ENCODE measurements around the gene SPATA19. TPM values are rescaled to one million over a fixed set of nuclear protein-coding genes. Genes with fewer than 3 reads are reported as not detected.

Gene SPATA19, protein sequence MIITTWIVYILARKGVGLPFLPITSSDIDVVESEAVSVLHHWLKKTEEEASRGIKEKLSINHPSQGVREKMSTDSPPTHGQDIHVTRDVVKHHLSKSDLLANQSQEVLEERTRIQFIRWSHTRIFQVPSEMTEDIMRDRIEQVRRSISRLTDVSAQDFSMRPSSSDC
- not detected for total RNA-seq

DNA sequence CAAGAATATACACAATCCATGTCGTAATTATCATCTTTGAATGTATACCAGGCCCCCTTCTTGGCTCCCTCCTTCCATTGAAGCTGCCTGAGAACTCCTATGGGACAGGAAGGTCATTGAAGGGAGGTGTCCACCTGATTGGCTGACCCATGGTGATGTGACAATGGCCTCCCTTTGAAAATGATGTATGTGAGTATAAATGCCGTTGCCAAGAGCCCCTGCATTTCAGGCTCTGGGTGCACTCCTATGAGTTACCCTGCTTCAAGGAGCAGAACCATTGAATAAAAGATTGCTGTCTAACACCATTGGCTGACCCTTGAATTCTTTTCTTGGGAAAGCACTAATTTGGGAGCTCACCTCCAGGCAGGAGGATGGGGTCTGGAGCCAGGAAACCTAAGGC lies at the start of gene SPATA19:
Gene SPATA19, minus strand, starts transcription at position 101 of the 400 bp plus-strand sequence. Its CDS starts 67 bp downstream, at position 34.
- H3K4me3 Mint-ChIP-seq: no peak within 1 kb of the TSS
- H3K36me3 Mint-ChIP-seq: no peaks in the 10 kb centered on the region
- H3K9me3 Mint-ChIP-seq (ENCODE audit: low read depth): no peaks in the 10 kb centered on the region
- H3K27ac Mint-ChIP-seq: no peak within 1 kb of the TSS
- ATAC-seq (no peak), DNase-seq (no peak)
- peaks cover 25% of the 10 kb centered on the region for H3K27me3 Mint-ChIP-seq
- no peaks in the 10 kb centered on the region for H3K4me1 Mint-ChIP-seq
- CTCF ChIA-PET: no interaction called here

DNA sequence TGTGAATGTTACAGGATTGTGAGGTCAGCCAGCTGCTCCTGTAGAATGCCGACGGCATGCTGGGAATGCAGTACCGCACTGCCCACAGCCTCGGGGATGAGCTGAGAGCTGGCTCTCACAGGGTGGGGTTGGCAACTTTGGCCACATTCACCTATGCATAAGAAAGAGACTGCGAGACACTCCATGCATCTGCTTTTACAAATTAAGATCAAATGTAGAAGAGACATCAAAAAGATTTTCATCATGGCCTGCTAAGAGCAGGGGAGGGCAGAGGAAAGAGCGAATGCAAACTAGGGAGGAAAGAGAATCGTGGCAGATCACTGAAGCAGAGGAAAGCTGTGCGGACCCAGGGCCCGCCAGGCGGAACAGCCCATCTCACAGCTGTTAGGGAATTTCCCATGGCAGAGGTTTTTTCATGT lies 49.8 kb upstream of the SPATA19 start:
- Mint-ChIP-seq H3K4me3 (no peak overlapping the region), H3K27ac (no peak overlapping the region), H3K4me1 (peaks cover 8% of the 10 kb centered on the region), H3K36me3 (peaks cover 2% of the 10 kb centered on the region), H3K27me3 (no peaks in the 10 kb centered on the region), H3K9me3 (ENCODE audit: low read depth) (no peaks in the 10 kb centered on the region)
- peak; percentile 4 for DNase-seq
- CTCF ChIA-PET: no interaction called here
- no peak for ATAC-seq

DNA sequence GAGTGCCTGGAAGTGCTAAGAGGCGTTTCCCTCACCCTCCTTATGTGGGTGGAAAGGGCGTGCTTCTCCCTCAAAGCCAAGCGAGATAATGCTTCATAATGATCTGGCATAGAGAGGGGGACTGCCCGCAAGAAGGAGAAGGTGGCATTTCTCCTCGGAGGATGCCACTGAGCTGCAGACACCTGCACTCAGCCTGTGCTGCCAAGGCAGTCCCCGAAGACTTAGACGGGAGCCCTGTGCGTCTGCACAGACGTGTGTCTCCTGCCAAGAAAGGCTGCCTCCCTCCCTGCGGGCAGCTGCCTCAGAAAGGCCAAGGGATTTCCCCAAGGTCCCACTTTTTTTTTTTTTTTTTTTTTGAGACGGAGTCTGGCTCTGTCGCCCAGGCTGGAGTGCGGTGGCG lies 48.1 kb upstream of the SPATA19 start:
- CTCF ChIA-PET: no interaction called here
- ATAC-seq: no peak
- Mint-ChIP-seq H3K36me3 (peaks cover 2% of the 10 kb centered on the region), H3K27me3 (peaks cover 3% of the 10 kb centered on the region), H3K4me3 (no peak overlapping the region), H3K4me1 (peaks cover 3% of the 10 kb centered on the region), H3K27ac (no peak overlapping the region), H3K9me3 (ENCODE audit: low read depth) (no peaks in the 10 kb centered on the region)
- no peak for DNase-seq

DNA sequence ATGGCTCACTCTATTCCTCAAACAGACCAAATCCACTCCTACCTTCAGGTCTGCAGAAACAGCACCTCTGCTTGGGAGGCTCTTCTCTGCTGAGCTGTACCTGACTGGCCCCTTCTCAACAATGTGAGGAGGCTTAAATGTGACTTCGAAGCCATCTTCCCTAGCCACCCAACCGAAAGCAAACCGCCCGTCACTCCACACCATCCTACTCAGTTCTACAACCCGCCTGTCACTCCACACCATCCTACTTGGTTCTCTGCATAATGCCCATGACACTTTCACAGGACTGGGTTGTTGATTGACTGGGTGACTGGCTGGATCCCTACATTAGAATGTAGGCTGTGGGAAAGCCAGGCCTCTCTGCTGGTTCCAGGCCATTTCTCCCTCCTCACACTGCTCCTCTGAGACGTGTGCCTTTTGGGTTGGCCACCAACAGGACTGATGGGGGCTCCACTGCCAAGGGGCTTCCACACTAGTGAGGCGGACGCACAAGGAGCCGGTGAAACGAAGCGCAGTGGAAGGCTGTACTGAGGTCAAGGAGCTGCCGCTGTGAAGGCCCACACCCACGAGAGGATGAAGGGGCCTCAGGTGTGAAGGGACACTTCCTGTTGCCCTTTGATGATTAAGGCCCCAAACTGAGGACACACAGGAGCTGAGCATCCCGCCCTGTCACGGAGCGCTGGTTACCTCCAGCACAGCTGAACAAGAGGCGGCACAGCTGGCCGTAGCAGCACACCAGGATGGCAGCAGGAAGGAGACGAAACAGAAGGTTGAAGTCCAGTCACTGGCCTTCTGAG lies 47.5 kb upstream of the SPATA19 start:
- Mint-ChIP-seq H3K27me3 (peaks cover 4% of the 10 kb centered on the region), H3K4me3 (no peak overlapping the region), H3K36me3 (no peaks in the 10 kb centered on the region), H3K27ac (no peak overlapping the region), H3K4me1 (no peaks in the 10 kb centered on the region), H3K9me3 (ENCODE audit: low read depth) (no peaks in the 10 kb centered on the region)
- ATAC-seq: no peak
- CTCF ChIA-PET: no interaction called here
- DNase-seq: peak; percentile 39

DNA sequence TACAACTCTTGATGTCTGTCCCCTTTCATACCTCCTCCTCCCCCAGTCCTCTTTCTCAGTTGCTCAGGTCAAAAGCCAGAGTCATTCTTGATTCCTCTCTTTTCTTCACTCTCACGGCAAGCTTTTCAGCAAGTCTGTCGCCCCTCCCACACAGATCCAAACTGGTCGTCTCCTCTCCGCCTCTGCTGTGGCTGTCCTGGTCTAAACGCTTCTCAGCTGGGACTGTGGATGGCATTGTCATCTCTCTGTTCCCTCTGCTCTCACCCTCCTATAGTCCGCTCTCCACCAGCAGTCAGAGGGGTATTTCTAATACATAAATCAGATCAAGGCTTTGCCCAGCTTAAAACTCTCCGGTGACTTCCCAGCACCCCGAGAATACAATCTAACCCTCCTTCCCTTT lies 46.8 kb upstream of the SPATA19 start:
- H3K27ac Mint-ChIP-seq: no peak overlapping the region
- no peak for ATAC-seq

DNA sequence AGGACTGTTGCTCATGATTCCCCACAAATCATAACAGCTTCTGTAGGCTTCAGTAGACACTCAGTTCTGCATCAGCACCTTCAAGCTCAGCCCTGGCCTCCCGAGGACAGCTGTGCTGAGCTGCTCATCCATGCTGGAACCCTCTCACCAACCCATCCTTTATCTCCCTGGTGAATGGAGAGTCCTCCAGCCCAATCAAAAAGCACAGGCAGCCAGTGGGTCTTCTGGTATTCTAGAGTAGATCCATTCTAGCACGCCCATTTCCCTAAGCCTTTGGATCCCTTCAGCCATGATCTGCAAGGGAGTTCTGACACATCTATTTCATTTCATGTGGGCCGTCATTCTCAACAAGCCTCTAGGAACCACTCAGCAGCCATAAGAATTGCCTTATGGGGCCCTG lies 44.6 kb upstream of the SPATA19 start:
- DNase-seq (peak; percentile 3), ATAC-seq (no peak)
- CTCF ChIA-PET: no interaction called here
- Mint-ChIP-seq H3K9me3 (ENCODE audit: low read depth) (no peaks in the 10 kb centered on the region), H3K4me3 (no peak overlapping the region), H3K4me1 (no peaks in the 10 kb centered on the region), H3K27me3 (peaks cover 4% of the 10 kb centered on the region), H3K36me3 (no peaks in the 10 kb centered on the region), H3K27ac (no peak overlapping the region)

More for the DNA sequence above, 46.8 kb upstream of the SPATA19 start:
- H3K4me3 Mint-ChIP-seq: no peak overlapping the region
- H3K4me1 Mint-ChIP-seq: no peaks in the 10 kb centered on the region
- peaks cover 4% of the 10 kb centered on the region for H3K27me3 Mint-ChIP-seq
- H3K36me3 Mint-ChIP-seq: no peaks in the 10 kb centered on the region
- CTCF ChIA-PET: no interaction called here
- no peaks in the 10 kb centered on the region for H3K9me3 Mint-ChIP-seq (ENCODE audit: low read depth)
- DNase-seq: peak; percentile 4

DNA sequence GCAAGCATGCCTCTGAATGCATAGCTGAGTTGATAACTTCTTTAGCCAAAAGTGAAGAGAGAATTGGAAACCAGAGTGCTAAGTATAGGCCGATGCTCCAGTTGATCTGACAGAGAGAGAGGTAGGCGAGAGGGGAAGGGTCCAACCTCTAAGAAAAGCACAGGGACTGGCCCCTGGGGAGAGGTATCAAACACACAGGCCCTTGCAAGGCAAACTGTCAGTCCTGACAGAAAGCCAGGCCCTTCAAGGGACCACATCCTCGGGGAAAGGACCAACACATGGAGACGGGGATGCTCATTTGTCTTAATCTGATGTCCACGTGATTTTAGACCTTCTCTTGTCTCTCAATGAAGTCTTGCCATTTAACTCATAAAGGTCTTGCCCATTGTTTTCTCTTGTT lies 43.9 kb upstream of the SPATA19 start:
- DNase-seq: peak; percentile 25
- no peaks in the 10 kb centered on the region for H3K4me1 Mint-ChIP-seq
- CTCF ChIA-PET: no interaction called here
- no peak overlapping the region for H3K4me3 Mint-ChIP-seq
- H3K9me3 Mint-ChIP-seq (ENCODE audit: low read depth): no peaks in the 10 kb centered on the region
- no peaks in the 10 kb centered on the region for H3K36me3 Mint-ChIP-seq
- H3K27ac Mint-ChIP-seq: no peak overlapping the region
- ATAC-seq: no peak
- H3K27me3 Mint-ChIP-seq: peaks cover 9% of the 10 kb centered on the region

DNA sequence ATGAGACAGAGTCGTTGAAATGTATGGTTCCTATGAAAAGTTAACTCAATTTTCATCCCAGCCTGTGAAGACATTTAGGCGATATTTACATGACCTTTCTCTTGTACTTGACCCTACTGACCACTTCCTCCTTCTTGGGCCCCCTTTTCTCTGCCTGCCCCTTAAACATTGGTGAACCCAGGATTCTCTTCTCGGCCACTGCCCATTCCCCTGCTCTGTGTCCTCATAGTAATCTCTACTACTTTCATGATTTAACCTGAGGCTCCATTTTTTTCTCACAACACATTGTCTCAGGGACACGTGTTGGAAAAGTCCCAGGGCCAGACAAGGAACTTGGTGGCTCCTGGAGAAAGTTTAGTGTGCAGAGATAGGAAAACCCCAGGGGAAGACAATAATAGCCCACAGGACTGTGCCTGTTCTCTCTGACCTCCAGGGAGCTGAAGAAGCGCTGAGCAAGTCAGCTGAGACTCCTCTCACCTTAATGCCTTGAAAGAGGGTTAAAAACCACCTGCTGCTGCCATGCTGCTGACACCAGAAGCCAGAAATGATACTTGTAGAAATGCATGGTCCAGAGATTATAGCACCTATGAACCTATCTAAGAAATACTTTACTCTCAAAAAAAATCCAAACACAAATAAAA lies 42.5 kb upstream of the SPATA19 start:
- CTCF ChIA-PET: no interaction called here
- H3K27me3 Mint-ChIP-seq: peaks cover 17% of the 10 kb centered on the region
- no peak overlapping the region for H3K27ac Mint-ChIP-seq
- ATAC-seq (no peak), DNase-seq (no peak)
- H3K4me1 Mint-ChIP-seq: no peaks in the 10 kb centered on the region
- H3K4me3 Mint-ChIP-seq: no peak overlapping the region
- H3K9me3 Mint-ChIP-seq (ENCODE audit: low read depth): no peaks in the 10 kb centered on the region
- no peaks in the 10 kb centered on the region for H3K36me3 Mint-ChIP-seq

DNA sequence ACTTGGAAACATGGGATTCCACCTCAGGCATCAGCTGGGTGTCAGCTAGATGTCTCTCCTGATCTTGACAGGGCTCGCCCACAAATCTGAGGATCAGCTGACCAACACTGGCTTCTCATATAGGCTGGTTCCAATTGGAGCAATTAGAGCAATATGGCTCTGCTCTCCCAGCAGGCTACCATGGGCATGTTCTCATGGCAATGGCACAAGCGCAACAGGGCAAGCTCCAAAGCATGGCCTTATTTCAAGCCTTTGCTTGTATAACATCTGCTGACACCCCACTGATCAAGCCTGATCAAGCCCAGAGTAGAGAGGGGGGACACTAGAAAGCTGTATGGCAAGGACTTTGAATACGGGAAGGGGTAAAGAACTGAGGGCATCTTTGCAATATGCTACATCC lies 40.7 kb upstream of the SPATA19 start:
- Mint-ChIP-seq H3K27me3 (peaks cover 21% of the 10 kb centered on the region), H3K4me1 (no peaks in the 10 kb centered on the region), H3K27ac (no peak overlapping the region), H3K9me3 (ENCODE audit: low read depth) (no peaks in the 10 kb centered on the region), H3K36me3 (no peaks in the 10 kb centered on the region), H3K4me3 (no peak overlapping the region)
- ATAC-seq (no peak), DNase-seq (no peak)
- CTCF ChIA-PET: no interaction called here

DNA sequence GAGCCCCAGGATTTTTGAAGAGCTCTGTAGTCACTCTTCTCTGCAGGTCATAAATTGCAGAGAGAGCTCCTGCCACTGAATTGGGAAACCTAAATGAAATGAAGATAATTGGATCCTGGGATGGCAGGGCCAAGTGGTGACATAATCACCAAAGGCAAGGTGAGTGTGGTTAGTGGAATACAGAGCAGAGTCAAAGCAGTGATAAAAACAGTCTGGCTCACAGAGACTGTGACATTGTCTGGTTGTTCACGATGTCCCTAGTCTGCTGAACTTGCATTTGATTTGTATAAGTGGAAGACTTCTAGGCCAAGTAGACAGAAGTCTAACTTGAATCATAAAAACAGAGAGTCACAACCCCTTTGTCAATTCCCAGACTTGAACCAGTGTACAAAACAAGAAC lies 26.8 kb upstream of the SPATA19 start:
- H3K9me3 Mint-ChIP-seq (ENCODE audit: low read depth): no peaks in the 10 kb centered on the region
- DNase-seq: no peak
- no peak for ATAC-seq
- no peaks in the 10 kb centered on the region for H3K36me3 Mint-ChIP-seq
- no peak overlapping the region for H3K27ac Mint-ChIP-seq
- H3K4me3 Mint-ChIP-seq: no peak overlapping the region
- no peaks in the 10 kb centered on the region for H3K4me1 Mint-ChIP-seq
- CTCF ChIA-PET: no interaction called here
- peaks cover 15% of the 10 kb centered on the region for H3K27me3 Mint-ChIP-seq

DNA sequence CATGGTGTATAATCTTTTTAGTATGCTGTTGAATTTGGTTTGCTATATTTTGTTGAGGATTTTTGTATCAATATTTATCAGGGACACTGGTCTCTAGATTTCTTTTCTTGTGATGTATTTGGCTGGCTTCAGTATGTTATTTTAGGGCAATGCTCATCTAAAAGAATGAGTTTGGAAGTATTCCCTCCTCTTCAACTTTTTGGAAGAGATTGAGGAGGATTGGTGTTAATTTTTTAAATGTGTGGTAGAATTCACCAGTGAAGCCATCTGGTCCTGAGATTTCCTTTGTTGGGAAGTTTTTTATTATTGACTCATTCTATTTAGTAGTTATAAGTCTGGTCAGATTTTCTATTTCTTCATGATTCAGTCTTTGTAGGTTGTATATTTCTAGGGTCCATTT lies 22.1 kb upstream of the SPATA19 start:
- CTCF ChIA-PET: no interaction called here
- Mint-ChIP-seq H3K4me1 (no peaks in the 10 kb centered on the region), H3K9me3 (ENCODE audit: low read depth) (no peaks in the 10 kb centered on the region), H3K36me3 (no peaks in the 10 kb centered on the region), H3K27ac (no peak overlapping the region), H3K27me3 (peaks cover 21% of the 10 kb centered on the region), H3K4me3 (no peak overlapping the region)
- ATAC-seq (no peak), DNase-seq (no peak)

DNA sequence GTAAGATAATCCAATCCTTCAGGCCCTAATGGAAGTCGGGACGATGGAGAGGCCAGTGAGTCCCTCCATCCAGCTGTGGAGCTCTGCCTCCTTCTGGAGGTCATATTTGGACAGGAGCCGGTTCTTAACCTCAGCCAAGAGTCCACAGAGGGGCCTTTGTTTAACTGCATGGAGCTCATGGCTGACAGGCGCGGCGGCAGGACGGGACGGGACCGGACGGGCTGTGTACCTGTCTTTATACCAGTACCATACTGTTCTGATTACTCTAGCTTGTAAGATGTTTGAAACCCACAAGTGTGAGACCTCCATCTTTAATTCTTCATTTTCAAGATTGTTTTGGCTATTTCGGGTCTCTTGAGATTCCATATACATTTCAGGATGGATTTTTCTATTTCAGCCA lies 20.2 kb upstream of the SPATA19 start:
- Mint-ChIP-seq H3K4me1 (no peaks in the 10 kb centered on the region), H3K27ac (no peak overlapping the region), H3K4me3 (no peak overlapping the region), H3K36me3 (no peaks in the 10 kb centered on the region), H3K27me3 (peaks cover 30% of the 10 kb centered on the region), H3K9me3 (ENCODE audit: low read depth) (no peaks in the 10 kb centered on the region)
- CTCF ChIA-PET: no interaction called here
- no peak for ATAC-seq
- no peak for DNase-seq

DNA sequence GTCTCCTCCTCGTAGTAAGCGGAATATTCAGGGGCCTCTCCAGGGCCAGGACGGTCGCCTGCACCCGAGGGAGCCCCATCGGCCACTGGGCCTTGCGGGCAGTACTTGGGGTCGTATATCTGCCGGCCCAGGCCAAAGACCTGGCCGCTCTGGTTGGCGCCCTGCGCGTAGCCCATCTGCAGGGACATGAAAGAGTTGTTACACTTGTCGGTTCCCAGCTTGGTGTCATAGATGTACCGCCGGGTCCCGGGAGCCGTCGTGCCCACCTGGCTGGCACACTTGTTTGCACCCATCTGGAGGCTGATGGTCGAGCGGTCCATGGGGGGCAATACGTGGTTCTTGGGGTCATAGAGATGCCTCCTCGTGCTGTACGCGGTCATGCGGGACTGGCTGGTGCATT lies 19.4 kb upstream of the SPATA19 start:
- Mint-ChIP-seq H3K36me3 (no peaks in the 10 kb centered on the region), H3K27ac (no peak overlapping the region), H3K9me3 (ENCODE audit: low read depth) (no peaks in the 10 kb centered on the region), H3K27me3 (peaks cover 31% of the 10 kb centered on the region), H3K4me3 (no peak overlapping the region), H3K4me1 (no peaks in the 10 kb centered on the region)
- CTCF ChIA-PET: no interaction called here
- DNase-seq (no peak), ATAC-seq (no peak)

DNA sequence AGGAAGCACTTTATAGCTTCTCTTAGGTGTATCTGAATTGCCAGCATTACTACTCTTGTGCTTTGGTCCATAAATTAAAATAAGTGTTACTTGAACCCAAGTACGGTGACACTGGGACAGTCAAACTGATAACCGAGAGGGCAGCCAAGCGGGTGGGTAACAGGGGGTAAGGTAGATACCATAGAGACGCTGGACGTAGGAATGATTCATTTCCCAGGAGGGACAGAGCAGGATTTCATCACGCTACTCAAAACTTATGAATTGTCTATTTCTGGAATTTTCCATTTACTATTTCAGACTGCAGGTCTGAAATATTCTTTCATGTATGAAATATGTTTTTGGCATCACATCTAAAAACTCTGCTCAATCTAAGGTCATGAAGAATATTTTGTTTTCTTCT lies 14.8 kb upstream of the SPATA19 start:
- no peaks in the 10 kb centered on the region for H3K9me3 Mint-ChIP-seq (ENCODE audit: low read depth)
- ATAC-seq (no peak), DNase-seq (no peak)
- H3K36me3 Mint-ChIP-seq: no peaks in the 10 kb centered on the region
- H3K27me3 Mint-ChIP-seq: peaks cover 49% of the 10 kb centered on the region
- no peak overlapping the region for H3K27ac Mint-ChIP-seq
- H3K4me3 Mint-ChIP-seq: no peak overlapping the region
- CTCF ChIA-PET: no interaction called here
- no peaks in the 10 kb centered on the region for H3K4me1 Mint-ChIP-seq
